HG03060 (cell line): Measurements from ENCODE around the gene MT1B.

ENCODE experiments used
- ATAC-seq: cut with Tn5 transposase; IDR thresholded peaks from one replicate; pipeline ENCODE4 v1.9.1; 2021; ENCODE audit warnings: low read depth, moderate number of reproducible peaks; ENCODE audit not compliant: unreplicated experiment

MT1B gene

DNA sequence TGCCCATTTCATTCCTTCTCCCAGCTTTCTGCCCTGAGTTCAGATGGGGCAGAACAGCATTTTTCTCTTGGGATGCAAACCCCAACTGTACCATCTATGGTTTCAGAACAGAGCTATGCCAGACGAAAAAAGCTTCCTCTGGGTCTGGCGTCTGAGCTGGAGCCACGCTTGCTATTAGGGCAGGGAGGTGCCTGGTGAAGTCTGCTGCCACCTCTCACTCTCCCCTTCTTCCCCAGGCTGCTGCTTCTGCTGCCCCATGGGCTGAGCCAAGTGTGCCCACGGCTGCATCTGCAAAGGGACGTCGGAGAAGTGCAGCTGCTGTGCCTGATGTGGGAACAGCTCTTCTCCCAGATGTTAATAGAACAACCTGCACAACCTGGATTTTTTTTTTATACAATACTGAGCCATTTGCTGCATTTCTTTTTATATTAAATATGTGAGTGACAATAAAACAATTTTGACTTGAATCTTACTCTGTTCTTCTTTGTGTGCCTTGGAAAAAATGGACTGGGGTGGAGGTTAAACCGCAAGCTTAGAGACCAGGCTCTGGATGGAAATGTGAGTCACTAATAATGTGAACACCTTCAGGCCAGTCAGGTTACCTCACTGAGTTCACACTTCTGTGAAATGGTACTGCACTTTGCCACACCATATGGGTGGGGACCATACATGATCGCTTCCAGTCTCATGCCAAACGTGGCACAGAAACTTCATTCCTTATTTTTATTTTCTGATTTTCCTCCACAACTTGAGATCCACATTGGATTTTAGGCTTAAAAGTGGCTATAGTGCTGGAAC lies 14.9 kb upstream of the MT1B start:
- ATAC-seq, result no peak

DNA sequence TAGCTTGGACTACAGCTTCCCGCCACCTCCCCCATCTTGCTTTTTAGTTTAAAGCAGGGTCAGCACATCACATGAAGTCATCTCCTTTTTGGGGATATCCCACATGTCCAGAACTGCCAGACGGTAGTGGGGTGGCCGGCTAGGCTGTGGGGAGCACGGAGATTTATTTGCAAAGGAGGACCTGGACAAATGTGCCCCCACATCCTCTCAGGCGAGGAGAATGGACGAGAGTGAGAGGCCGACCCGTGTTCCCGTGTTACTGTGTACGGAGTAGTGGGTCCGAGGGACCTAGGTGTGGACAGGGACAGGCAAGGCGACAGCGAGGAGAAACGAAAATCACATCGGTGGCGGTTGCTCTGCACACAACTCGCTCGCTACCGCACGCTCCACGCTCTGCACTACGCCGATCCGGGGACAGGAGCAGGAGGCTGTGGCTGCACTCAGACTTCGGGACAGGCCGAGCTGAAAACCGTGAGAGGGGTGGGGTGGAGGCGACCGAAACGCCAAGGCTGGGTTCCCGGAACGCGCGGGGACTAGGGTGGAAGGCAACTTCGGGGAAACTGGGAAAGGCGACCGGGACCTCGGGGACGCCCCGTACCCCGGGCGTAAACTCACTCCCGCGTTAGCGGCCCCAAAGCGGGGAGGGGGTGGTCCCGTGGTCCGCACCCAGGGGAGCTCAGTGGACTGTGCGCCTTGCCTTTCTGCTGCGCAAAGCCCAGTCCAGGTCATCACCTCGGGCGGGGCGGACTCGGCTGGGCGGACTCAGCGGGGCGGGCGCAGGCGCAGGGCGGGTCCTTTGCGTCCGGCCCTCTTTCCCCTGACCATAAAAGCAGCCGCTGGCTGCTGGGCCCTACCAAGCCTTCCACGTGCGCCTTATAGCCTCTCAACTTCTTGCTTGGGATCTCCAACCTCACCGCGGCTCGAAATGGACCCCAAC lies 13.6 kb upstream of the MT1B start, which contains the start of gene MT1A:
Gene MT1A (plus strand): TSS at position 853 of the 937 bp plus-strand sequence. CDS start 73 bp downstream, at position 926.
- ATAC-seq, result no peak

GRCh38 chr16:56639045-56639444 lies 12.6 kb upstream of the MT1B start:
- no peak for ATAC-seq

- ATAC-seq, result no peak
These were observed 11.6 kb upstream of the MT1B start for GRCh38 chr16:56640076-56640475.

DNA sequence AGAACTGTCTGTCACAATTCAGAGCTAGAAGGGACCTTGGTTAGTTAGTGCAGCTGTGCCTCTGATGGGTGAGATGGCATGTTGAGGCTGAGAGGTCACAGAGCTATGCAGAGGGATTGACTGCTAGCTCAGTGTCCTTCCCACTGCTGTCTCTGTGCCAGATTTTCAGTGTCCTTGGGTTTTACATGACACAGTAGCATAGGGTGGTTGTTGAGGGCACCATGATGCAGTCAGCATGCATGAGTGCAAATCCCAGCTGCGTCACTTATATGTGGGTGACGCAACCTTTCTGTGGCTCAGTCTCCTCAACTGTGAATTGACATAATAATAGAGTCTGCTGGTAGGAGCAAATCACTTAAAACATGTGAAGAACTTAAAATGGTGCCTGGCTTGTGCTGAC lies 10.5 kb upstream of the MT1B start:
- no peak for ATAC-seq

- ATAC-seq, result no peak
These were observed 8.5 kb upstream of the MT1B start for GRCh38 chr16:56643080-56643778.

GRCh38 chr16:56643833-56644232 lies 7.9 kb upstream of the MT1B start:
- no peak for ATAC-seq

GRCh38 chr16:56645311-56645710 lies 6.4 kb upstream of the MT1B start:
- no peak for ATAC-seq

DNA sequence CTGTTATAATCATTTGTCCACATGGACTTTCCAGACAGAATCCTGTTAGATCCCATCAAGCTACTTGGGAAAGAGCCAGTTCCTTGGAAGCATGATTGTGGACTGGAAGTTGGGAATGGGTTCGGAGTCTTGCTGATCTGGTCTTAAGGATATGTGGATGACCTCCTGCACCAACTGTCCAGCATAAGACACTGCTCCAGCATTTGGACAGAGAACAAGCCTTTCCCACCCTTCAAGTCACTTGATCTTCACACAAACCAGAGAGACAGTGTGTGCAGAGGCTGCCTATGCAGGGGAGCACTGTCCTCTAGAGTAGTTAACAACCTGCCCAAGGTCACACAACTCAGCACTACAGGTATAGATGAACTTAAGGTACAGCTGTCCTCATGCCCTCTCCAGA lies 5.8 kb upstream of the MT1B start:
- ATAC-seq, result no peak

- no peak for ATAC-seq
These were observed 3.9 kb upstream of the MT1B start for GRCh38 chr16:56647641-56648431.

- no peak for ATAC-seq
These were observed 2.4 kb upstream of the MT1B start for GRCh38 chr16:56649271-56649670.

DNA sequence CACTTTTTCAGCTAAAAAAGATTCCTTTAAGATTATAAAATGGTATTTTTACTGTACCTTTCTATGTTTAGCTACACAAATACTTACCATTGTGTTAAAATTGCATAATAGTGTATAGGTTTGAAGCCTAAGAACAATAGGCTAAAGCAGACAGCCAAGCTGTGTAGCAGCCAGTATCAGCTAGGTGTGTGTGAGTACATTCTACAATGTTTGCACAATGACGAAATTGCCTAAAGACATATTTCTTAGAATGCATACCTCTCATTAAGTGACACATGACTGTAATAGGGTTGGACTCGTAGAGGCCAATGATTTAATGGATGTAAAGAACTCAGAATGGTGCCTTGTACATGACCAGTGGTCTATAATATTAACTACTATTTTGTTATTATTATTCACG lies 1.9 kb upstream of the MT1B start:
- no peak for ATAC-seq

GRCh38 chr16:56652600-56652999 lies 914 bp downstream of the MT1B start:
- ATAC-seq, result no peak

DNA sequence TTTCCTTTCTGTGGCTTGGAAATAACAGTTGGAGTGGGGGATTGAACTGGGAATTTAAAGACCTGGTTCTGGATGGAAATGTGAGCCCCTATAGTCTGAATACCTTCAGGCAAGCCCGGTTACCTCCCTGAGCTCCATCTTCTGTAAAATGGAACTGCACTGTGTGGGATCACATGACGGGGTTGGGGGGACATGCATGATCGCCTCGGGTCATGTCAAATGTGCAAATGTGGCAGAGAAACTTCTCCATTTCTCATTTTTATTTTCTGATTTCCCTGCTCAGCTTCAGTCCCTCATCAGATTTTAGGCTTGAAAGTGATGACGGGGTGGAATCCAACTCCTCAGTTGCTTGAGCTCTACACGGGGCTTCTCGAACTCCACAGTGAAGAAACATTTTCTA lies 1.5 kb downstream of the MT1B start:
- no peak for ATAC-seq

DNA sequence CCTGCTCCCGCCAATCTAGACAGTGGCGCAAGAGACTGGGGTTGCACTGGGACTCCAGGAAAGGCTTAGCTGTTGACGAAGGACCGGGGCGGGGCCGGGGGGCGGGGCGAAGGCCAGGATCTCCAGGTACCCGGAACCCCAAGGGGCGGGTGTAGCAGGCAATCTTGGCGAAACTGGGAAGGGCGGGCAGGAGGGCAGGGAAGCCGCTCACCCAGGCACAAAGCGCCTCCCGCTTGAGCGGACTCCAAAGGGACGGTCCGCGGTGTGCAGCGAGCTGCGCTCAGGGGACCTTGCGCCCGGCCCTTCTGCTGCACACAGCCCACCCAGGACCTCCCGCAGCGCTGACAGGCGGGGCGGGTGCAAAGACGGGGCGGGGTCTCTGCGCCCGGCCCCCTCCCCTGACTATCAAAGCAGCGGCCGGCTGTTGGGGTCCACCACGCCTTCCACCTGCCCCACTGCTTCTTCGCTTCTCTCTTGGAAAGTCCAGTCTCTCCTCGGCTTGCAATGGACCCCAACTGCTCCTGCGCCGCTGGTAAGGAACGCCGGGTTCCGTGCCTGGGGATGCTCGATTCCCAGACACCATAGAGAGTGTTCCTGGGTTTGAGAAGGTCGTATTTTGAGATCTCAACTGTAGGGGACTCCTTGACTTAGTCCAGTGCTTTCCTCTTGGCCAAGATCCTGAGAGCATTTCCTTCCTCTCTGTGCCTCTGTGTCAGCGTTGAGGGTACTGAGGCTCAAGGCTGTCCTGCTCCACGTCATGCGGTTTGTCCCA lies 6.1 kb downstream of the MT1B start, which contains the start of gene MT1F:
Gene MT1F (plus strand): TSS at position 405 of the 772 bp plus-strand sequence. CDS start 100 bp downstream, at position 505.
- no peak for ATAC-seq

GRCh38 chr16:56658327-56658875 lies 6.7 kb downstream of the MT1B start:
- ATAC-seq, result no peak

GRCh38 chr16:56662357-56663354 lies 11.0 kb downstream of the MT1B start:
- no peak for ATAC-seq

DNA sequence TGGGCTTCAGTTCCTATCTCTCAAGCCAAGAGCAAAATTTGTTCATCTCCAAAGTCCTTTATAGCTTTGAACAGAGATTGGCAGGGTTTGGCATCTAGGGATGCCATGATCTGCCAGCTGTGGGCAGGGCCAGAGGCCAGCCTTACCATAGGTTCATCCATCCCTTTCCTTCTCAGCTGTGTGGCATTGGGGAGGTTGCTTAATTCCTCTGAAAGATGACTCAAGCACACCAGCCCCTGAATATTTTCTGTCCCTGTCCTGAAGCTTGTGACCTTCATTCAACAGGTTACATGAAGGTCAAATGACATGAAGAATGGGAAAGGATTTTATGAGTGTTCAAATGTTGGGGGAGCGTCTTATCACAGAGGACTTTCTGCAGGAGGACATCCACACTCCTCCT lies 12.8 kb downstream of the MT1B start:
- no peak for ATAC-seq
